GM18868 (cell line): ENCODE data around the gene KCNA3.

Experiments used
- ATAC-seq: cut with Tn5 transposase; IDR thresholded peaks from one replicate; pipeline ENCODE4 v1.9.1; 2021; ENCODE audit warnings: mild to moderate bottlenecking, moderate library complexity; ENCODE audit not compliant: unreplicated experiment

KCNA3 gene

DNA sequence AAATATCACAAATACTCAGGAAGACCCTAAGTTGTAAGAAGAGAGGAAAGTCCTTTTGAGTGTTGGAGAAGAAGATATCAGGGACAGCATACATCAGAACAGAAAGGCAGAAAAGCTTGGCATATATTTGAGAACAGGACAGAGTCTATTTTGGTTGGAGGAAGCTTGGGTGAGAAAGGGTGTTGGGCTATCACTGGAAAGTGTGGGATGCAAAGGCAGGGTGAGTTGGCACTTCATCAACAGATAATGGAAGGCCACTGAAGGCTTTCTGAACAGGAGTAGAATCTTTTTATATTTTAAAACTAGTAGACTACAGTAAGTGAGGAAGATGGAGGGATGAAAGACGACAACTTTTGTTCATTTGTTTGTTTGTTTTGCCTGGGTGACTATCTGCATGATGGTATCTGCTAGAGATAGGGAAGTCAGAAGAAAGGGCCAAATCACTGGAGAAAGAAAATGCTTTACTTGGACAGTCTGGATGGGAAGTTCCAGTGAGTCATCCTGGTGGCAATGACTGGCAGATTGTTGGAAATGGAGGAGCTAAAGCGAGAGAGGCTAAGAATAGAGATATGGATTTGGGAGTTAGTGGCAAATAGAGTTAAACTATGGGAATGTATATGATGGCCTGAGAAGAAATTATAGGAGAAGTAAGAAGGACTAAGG, 34.9 kb downstream of the KCNA3 start:
- no peak for ATAC-seq

DNA sequence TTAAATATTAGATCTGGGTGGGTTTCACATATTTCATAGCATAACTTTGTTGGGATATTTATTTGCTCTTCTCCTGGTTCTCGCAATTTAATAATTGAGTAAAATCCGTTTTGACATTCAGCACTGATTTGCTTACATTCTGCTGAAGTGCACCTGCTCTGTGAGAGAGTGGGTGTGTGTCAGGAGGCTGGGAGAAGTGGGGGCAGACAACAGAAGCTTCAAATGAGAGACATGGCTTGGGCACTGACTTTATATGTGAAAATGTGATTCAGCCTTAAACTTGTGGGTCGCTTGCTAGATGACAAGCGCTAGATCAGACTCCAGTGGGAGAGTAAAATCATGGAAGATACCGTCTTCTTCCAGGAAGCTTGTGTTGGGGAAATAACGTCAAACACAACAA, 36.2 kb downstream of the KCNA3 start:
- ATAC-seq = no peak

DNA sequence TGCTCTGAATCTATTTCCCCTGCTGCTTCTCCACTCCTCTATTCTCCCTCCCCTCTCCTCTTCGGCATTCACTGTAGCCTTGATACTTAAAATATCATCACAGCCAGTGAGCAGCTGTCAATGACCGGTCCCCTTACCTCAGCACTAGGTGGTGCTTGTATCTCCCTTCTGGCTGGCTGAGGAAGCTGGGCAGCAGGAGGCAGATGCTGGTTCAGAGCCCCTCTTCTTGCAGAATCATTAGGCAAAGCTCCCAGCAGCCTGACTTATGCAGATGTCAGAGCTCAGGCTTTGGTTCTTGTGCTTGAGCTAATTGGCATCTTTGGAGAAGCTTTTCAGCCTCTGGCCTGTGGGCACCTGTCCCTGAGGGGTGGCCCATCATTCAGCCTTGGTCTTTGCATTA, 36.7 kb downstream of the KCNA3 start:
- no peak for ATAC-seq

DNA sequence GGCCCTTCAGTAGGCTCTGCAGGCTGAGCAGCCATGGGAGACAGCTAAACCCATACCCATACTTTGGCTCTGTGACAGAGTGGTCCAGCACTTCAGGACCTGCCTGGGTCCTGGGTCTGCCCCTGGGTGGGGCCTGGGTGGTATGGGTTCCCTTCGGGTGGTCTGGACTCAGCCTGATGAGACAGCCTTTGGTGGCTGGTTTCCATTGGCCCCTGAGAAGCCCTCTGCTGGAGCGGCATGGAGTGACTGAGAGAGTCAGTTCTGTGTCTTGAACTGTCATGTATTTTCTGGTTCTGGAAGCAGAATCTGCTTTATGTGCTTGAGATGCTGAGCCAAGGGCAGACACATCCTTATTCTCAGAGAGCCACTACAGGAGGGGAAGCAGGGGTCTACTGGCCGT, 37.3 kb downstream of the KCNA3 start:
- ATAC-seq = no peak

DNA sequence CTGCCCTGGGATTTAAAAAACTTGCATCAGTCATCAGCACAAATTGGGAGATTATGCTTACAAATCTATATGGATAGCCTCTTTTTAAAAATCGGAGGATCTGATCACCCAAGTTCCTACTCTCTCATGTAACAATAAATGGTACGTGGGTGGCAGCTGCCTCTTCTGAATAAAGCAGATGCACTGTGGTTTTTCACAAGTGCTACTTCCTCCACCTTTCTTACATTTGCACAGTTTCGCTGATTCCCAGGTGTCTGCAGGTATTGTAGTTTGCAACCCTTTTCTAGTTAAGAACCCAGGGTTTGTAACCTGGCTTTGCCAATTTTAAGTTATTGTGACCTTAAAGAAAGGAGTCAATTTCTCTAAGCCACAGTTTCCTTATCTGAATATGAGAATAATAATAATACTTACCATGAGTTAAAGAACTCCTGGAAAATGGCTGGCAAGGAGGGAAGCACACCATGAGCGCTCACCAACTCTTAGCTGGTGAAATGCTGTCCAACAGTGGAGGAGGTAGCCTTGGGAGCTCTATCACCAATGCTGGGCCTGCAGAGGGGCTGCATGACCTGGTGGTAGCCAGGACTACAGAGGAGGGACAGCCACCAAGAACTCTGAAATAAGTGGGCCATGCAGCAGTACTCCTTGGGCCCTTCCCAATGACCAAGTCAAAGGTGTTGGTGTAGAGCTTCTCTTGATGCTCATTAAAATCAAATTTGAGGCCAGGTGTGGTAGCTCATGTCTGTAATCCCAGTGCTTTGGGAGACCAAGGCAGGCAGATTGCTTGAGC, 38.4 kb downstream of the KCNA3 start:
- no peak for ATAC-seq

DNA sequence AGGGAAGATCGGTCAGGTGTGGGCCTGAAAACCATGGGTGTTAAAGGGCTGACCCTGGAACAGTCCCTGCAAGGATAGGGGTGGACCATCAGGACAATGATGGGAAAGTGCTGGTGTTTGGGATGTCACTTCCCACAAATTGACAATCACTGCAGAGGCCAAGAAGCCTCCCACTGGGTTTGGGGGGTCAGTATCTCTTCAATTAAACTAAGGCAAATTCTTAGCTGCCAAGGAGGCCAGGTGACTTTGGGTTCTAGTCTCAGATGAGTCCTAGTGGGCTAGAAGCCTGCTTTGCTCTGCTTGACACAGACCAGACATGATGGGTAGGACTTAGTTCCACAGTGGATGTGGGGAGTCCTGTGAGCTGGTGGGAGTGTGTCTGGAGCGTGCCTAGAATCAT, 39.3 kb downstream of the KCNA3 start:
- no peak for ATAC-seq

DNA sequence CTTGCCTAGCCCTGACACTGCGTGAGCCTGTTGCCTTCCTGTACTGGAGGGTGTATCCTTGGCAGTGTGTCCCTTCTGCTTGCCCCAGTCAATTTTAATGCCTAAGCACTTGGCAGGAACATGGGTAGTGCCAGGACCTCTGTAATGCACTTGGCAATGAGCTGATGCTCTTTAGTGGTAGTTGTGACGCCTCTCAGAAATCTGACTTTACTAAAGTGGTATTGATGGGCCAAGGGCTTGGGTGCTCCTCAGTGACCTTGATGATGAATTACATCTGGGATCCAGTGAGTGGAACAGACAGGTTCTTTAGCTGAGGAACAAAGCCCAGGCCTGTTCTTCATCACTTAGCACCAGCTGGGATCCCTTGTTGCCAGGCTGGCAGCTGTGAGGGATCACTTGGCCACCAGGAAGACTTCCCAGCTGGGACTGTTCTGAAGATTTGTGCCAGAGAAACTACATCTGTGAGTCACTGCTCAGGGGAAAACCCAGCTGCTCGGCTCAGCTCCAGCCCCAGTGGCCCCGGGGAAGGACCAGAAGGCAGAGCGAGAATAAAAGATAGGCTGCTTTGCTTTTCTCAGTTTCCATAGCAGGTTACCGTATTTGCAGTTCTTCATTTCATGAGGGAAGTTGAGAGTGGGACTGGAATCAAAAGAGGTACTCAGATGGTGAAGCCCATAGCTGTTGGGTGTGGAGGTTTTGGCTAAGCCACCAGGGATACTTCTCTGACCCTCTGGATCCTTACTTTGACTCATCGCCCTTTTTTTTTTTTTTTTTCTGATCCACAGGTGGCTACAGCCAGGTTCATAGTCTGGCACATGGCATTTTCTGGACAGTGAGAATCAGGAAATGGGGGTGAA, 40.1 kb downstream of the KCNA3 start:
- ATAC-seq = peak; percentile 78

DNA sequence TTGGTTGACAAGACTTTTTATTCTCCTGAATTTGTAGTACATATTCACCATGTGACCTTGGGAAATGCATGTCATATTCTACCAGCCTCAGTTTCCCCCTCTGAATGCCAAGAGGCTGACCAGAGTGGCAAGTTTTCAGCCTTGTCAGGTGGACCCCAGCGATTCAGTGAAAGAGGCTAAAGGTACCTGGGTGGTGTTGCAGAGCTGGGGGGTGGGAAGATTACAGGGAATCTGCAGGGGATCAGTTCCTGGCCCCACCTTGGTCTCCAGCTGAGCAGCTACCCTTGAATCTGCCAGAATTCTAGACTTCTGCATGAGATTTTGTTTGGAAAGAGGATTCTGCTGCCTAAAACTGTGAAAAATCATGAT, 40.7 kb downstream of the KCNA3 start:
- no peak for ATAC-seq

DNA sequence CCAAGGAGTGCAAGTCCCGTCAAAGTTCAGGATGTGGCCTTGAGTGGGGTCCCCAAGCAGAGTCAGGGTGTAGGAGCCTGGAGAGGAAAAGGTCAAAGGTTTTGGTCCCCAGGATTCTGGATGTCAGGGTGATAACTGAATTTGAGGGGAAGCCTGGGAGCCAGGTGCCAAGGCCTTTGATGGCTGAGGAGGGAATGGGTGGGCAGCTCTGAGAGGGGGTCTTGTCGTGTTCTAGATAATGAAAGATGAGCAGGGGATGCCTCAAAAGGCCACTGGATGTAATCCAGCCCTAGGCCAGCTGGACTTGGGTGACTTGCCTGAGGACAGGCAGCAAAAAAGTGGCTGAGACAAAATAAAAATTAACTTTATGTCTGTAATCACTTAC, 41.1 kb downstream of the KCNA3 start:
- ATAC-seq = no peak

DNA sequence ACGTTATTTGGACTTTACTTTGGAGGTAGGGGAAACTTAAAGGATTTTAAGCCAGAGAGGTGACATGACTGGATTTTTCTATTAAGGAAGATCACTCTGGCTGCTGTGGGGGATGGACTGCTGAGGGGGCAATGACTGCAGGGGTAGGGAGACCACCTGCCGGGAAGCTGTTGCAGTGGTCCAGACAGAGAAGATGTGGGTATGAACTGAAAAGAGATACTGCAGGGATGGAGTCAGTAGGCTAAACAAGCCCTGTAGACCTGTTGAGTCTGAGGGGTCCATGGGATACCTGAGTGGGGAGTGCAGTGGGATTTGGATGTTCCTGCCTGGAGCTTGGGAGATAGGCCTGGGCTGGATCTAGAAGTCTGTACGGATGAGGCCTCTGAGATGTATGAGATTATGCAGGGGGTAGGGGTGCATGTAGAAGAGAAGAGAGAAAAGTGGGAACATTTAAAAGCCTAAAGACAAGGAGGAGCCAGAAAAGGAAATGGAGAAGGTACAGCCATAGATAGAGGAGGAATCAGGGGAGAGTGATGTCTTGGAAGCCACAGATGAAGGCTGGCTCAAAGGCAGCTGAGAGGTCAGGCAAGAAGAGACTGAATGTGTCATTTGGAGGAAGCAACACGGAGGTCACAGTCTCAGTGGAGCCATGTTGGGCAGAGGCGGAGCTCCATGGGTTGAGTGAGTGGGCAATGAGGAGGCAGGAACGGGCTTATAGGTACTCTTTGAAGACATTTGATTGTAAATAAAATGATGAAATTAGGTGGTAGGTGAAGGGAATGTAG, 42.7 kb downstream of the KCNA3 start:
- ATAC-seq = no peak

DNA sequence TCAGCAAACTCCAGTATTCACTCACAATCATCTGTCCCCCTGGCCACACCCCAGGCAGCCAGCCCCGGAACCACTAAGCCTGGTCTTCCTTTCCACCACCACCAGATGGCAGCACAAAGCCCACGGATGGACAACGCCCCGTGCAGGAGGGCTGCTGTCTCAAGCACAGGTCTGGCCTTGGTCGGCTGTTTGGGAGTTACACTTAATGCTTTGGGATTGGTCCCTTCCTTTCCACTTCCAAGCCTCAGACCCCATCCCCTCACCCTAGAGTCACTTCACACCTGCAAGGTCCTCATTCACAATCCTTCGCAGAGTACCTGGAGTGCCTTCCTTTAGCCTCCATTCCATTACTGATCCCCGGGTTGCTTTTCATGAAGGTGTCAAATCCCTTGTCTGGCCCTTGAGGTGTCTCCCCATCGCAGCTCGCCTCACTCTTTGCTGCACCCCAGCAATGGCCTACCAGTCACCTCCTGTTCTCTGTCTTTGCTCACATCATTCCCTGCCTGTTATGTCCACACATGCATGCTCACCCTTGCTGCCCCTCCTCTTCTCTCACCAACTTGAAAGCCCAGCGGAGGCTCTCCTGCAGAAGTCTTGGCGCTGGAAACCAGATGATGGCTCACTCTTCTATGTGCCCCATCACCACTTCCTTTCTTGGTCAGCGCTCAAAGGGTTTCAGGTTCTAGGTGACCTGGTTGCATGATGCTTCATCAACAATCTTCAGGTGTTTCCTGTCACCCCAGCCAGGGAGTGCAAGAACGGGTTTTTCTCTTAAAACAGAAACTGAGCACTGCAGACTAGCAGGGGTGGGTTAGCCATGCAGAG, 43.7 kb downstream of the KCNA3 start:
- ATAC-seq = peak; percentile 51

DNA sequence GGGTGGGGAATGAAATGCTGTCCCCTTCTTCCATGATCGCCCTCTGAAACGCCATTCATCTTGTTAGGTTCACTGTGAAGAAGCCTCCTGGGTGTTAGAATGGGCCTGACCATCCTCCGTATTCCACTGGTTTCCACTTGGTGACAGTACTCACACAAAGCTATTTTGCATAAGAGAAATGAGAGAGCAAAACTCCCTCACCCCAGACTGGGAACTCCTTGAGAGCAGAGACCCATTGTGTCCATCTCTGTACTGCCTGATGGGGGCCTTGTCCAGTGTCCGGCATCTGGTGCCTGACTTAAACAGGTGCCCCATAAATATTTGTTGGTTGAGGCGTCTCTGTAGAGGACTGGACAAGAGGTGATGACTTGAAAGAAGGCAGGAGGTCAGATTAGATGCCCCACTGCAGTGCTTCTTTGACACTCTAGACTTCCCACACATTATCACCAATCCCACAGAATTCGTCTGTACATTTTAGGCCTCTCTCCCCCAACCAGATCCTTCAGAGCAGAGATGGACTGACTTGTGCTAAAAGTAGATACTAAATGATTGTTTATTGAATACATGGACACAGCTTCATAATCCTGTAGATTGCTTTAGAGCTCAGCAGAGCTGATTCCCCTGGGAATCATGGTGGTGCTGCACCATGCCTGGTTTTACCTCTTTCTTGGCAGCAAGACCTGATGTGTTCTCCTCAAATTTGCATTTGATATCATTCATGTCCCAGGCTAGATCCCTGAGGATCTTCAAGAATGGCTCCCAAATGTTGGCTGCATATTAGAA, 46.2 kb downstream of the KCNA3 start:
- no peak for ATAC-seq

DNA sequence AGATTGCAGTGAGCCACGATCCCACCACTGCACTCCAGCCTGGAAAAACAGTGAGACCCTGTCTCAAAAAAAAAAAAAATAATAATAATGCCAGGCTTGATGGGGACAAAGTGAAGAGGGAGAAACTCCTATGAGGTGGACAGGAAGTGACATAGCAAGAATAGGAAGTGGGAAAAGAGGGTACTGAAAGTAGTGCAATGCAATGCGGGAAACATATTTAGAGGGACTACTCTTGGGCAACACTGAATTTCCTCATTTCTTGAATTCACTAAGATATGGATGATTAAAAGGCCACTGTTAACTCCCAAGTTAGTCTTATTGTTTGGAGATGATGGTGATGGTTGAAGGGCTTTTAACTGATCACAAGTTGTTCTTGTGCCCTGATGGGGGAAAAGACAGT, 47.0 kb downstream of the KCNA3 start:
- no peak for ATAC-seq

DNA sequence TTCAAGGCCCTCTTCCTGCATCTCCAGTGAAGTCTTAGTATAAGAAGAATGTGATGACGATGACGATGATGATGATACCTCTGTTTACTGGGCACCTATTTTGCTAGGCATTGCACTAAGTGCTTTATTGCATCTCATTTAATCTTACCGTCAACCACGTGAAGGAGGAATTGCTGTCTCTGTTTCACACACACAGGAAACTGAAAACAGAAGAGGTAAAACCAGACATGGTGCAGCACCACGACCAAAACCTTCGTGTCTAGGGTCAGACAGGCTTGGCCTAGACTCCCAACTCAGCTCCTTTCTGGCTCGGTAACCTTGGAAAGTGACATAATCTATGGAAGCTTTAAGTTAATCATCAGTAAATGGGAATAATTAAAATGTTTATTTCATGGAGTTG, 47.9 kb downstream of the KCNA3 start:
- ATAC-seq = no peak
